HG02610 (cell line): Measurements from ENCODE around the gene TNIK.
"Not testable (repeated sequence)": the region's sequence is repeated elsewhere in the genome, so short reads cannot be mapped to it uniquely, and the experiment has no call there.

Experiments used
- ATAC-seq: cut with Tn5 transposase; IDR thresholded peaks from one replicate; pipeline ENCODE4 v1.9.1; 2021; ENCODE audit warnings: mild to moderate bottlenecking, moderate library complexity; ENCODE audit not compliant: unreplicated experiment

TNIK gene

DNA sequence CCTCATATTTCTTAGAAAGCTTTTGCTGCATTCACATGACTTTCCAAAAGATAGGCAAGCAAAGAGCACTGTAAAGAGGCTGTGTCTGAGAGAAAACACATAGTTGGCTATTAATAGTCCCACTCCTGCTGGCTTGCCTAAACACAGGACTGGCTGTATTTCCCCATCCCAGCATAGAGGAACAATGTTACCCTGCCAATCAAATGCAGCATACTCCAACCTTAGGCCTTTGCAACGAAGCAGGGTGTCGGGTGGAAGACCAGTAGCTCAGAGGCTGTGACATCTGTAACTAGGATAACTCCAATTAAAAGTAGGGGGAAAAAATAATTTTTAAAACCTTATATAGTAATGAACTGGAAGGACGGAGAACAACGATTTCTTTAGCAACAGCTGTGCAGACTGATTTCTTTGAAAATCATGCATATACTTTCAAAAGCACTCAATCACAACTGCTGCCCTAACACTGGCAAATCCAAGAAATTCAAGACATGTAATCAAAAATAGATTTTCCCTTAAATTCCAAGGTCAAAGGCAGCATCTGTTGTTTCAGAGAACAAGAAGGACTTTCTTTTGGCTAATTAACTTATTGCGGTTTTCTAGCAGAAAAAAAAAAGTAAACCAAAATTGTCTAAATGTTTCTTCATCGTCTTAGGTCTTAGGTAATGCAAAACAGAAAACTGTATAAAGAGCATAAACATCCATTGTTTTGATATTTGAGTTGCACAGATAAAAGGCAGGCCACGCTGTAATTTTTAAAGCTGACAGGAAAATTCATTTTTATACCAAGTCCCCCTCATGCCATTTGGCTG lies 139.3 kb downstream of the TNIK start:
- ATAC-seq = no peak

DNA sequence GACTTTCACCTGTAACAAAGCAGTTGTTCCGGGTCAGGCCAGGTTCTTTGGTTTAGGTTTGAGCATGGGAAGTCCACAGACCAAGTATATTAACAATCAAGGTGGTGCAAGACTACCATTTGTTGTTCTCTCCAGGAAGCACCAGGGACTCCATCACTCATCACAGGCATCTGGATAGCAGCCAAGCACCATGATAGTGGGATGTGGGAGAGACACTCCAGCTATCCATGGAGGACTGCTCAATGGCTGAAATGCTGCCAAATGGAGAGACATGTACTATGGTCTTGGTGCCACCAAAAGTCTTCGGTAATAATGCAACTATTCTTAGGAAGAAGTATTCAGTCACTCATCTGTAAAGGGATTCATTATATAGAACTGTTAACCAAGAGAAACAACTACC lies 143.0 kb downstream of the TNIK start:
- ATAC-seq = no peak

- no peak for ATAC-seq
Observed at GRCh38 chr3:171315919-171316318, 144.3 kb downstream of the TNIK start.

GRCh38 chr3:171315101-171315500 lies 145.1 kb downstream of the TNIK start:
- no peak for ATAC-seq

- no peak for ATAC-seq
Observed at GRCh38 chr3:171314341-171314740, 145.9 kb downstream of the TNIK start.

DNA sequence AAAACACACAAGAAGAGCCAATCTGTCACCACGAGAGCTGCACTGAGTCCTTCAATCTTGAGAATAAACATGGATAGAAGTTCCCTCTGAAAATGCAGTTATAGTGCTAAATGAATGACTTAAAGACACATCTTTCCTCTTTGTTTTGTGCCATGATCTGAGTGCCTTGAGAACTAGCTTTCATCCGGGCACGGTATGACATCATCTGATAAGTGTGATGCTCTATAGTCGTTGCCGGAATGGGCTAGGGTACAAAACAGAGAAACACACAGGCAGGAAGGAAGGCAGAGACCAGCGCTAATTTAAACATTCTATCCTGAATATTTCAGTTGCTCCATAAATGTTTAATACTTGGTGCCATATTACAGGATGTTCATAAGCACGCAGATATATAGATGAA lies 146.5 kb downstream of the TNIK start:
- no peak for ATAC-seq

- ATAC-seq = no peak
Observed at GRCh38 chr3:171312741-171313140, 147.5 kb downstream of the TNIK start.

DNA sequence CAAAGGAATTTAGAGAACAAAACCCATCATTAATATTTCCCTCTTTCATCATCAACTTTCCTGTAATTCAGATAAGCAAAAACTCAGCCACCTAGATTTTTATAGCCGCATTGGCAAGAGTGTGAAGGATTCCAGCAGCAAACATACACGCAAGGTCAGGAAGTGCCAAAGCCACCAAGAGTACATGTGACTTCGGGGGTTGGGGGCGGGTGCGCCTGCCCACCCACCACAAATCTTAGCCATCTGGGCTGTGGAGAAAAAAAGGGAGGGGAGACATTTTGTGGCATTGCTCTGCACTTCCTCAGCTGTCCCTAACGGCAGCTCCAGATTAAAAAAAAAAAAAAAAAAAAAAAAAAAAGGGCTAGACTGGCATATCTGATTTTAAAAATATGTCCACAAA lies 148.4 kb downstream of the TNIK start:
- ATAC-seq = no peak

GRCh38 chr3:171309906-171310359 lies 150.3 kb downstream of the TNIK start:
- ATAC-seq = peak; percentile 62

DNA sequence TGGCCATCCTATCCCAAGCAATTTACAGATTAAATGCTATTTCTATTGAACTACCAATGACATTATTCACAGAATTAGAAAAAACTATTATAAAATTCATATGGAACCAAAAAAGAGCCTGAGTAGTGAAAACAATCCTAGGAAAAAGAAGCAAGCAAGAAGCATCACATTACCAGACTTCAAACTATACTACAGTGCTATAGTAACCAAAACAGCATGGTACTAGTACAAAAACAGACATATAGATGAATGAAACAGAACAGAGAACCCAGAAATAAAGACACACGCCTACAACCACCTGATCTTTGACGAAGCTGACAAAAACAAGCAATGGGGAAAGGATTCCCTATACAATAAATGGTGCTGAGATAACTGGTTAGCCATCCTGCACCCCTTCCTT lies 152.2 kb downstream of the TNIK start:
- ATAC-seq = no peak

DNA sequence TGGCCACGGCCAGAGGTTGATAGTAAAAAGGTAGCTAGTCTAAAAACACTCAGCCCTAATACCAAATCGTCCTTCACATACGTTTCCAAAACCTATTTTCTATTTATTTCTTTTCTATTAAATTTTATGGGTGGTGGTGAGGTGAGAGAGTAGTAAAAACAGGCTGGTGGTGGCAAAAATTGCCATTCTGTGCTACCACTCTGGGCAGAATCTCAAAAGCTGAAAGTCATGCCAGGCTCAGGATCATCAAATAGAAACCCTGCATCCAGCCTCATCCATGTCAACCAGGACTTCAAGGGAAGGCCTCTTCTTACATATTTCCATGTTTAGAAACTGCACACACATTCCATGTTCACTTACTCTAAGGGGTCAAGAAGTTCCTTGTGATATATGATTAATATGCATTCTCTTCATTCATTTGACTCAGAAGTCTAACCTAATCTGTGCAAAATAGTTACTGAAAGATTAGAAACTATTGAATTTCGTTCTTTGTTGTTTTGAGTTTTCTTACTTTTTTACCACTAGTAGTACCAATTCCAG lies 153.1 kb downstream of the TNIK start:
- no peak for ATAC-seq

GRCh38 chr3:171306631-171307030 lies 153.6 kb downstream of the TNIK start:
- ATAC-seq = no peak

- ATAC-seq = not testable (repeated sequence)
Observed at GRCh38 chr3:171305823-171306222, 154.4 kb downstream of the TNIK start.

GRCh38 chr3:171304498-171304897 lies 155.7 kb downstream of the TNIK start:
- not testable (repeated sequence) for ATAC-seq

- ATAC-seq = not testable (repeated sequence)
Observed at GRCh38 chr3:171304017-171304416, 156.2 kb downstream of the TNIK start.

DNA sequence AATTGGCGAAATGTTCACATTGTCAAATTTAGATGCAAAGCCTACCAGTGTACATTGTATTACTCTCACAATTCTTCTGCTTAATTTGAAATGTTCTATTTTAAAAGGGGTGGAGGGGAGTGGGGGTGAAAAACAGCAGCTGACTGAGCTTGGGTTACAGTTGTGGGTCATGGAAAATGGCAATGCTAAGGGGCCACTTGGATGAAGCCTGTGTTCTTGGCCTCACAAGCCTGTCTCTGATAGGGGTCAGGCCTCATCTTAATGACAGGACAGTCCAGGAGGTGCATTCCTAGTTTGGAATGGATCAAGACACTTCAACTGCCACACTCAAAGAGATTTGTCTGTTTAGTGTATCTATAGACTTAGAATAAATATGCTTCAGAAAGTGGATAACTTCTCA lies 158.2 kb downstream of the TNIK start:
- ATAC-seq = no peak

GRCh38 chr3:171301002-171301401 lies 159.2 kb downstream of the TNIK start:
- ATAC-seq = no peak

DNA sequence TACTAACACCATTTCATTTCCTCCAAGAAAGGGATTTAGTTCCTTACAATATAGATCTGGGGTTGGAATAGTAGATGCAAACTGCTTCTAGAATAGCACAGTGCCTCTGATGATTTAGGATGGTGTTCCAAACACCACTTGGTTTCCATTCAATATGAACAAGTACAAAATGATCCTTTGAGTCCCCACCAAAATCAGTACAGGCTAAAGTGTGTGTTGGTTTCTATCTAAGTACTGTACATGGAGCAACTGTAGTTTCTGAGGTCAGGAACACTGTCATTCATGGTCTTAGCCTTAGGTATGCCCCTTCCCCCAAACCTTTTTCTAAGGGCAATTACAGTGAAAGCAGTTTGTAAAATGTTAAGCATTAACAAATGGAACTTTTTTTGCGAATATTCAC lies 162.3 kb downstream of the TNIK start:
- ATAC-seq = no peak

GRCh38 chr3:171297207-171297606 lies 163.0 kb downstream of the TNIK start:
- ATAC-seq = no peak

DNA sequence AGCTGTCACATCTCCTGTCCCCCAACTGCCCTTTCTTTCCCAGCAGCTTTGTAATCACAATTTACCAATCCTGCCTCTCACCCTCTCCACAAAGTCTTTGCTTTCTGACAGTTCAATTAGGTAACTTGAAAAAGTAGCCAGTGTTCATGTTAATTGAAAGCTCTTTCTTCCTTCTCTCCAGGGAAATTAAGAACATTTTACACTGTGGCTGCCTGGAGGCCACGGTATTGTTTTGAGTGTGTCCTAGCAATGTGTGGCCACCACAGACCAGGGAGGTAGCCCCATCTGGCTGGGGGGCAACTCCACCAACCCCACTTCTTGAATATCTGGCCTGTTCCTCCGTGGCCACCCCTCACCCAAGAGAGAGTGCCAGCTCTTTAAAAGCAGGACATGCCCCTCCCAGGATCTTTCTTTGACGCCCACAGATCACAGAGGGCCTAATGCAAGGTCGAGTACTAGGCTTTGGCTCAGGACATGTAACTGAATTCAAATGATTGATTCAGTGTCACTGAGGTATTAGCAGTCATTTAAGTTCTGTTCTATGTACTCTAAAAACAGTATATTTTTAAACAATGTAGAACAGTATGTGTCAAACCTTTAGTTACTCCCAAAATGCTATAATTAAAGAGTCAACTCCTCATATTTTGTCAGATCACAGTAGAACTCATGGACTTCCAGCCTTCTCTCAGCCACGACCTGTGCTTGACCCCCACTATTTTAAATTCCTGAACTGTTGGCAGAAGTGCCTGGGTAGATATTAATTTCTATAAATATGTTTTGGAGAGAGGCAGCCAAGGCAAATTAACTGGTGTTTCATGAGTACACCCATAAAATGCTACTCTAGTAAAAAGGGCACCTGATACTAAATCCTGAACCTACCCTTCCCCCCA lies 164.5 kb downstream of the TNIK start:
- no peak for ATAC-seq

DNA sequence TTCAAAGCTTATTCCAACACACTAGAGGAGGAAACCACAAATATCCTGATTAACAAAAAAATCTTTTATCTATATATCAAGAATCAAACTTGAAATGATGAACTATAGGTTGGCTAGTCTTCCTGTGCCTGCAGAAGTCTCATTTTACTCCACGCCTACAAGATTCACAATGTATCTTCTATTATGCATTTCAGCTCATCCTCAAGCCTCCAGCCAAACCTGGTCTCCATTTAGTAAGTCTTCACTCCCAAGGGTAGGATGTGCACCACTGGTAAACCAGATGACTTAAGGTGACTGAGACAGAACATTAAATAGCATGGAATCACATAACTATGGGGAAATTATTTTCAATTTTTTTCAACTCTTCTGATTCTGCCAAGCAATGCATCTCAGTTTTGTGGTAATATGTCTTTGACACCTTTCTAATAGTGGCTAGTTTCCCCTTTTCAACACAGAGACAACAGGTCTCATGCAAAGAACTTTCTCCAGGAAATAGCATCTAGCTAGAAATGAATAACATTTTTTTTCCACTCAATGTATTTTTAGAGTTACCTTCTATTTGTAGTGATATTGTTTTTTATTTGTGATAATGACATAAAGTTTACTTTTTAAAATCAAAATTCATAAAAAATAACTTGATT lies 166.9 kb downstream of the TNIK start:
- peak; percentile 63 for ATAC-seq
